Gastrocnemius medialis (tissue), 4 donors: ENCODE data around the gene RHBDD1.

Experiments
- CTCF ChIP-seq, 5 experiments: fragments of 450-650 bp in 3 of 5; fragments of 200-600 bp in 2 of 5; sonication (generic) in 2 of 5; IDR thresholded peaks in 4 of 5; conservative IDR thresholded peaks in 1 of 5; 1 replicate in 4 of 5; 2 replicates in 1 of 5; pipeline ENCODE4 v1.5.1; 2016 to 2019; ENCODE audit warnings: antibody characterized with exemption in 5 of 5, mild to moderate bottlenecking in 3 of 5, moderate library complexity in 3 of 5
- POLR2A ChIP-seq, 2 donors: fragments of 450-650 bp; IDR thresholded peaks; one replicate each; pipeline ENCODE4 v1.6.1; 2017; ENCODE audit warnings: antibody characterized with exemption in 2 of 2, mild to moderate bottlenecking in 2 of 2, moderate library complexity in 2 of 2

GRCh38 chr2:226855787-226856186 lies 19.9 kb downstream of the RHBDD1 start:
- TF ChIP-seq POLR2A (IDR thresholded peaks at IDR 0.05) (no peak), CTCF (IDR thresholded peaks at IDR 0.05 in 4 of 5, conservative IDR thresholded peaks at IDR 0.05 in 1 of 5) (no peak)
